Body of pancreas (tissue), 4 donors: Measurements from ENCODE around the gene REV1. TPM values are rescaled to one million over a fixed set of nuclear protein-coding genes. Genes with fewer than 3 reads are reported as not detected.
"Not testable (repeated sequence)": the region's sequence is repeated elsewhere in the genome, so short reads cannot be mapped to it uniquely, and the experiment has no call there.

Source experiments
- ATAC-seq: fragments of 150-250 bp; one replicate; pipeline ENCODE4 v1.9.1; 2016
- DNase-seq, 4 donors: peaks; one replicate each; pipeline ENCODE4 v3.0.0-alpha.2; 2019
- H3K27ac ChIP-seq, 4 donors: fragments of 200-600 bp; sonication (generic); 1 replicate in 3 of 4; 2 replicates in 1 of 4; pipeline versions ENCODE4 v1.5.1 to v1.6.1; 2016 to 2019; ENCODE audit warnings: mild to moderate bottlenecking in 1 of 4, mixed read lengths in 1 of 4, moderate library complexity in 1 of 4
- H3K27me3 ChIP-seq, 2 donors: fragments of 200-600 bp; sonication (generic); one replicate each; pipeline ENCODE4 v1.6.0; 2016; ENCODE audit warnings: mild to moderate bottlenecking in 1 of 2
- H3K36me3 ChIP-seq, 2 donors: fragments of 200-600 bp; sonication (generic); replicated peaks in 1 of 2; 2 replicates each; pipeline ENCODE4 v1.5.1; 2016; ENCODE audit warnings: low read depth in 2 of 2; ENCODE audit not compliant: insufficient read depth in 1 of 2
- H3K4me1 ChIP-seq: fragments of 200-600 bp; sonication (generic); one replicate; pipeline ENCODE4 v1.6.0; 2016
- H3K4me3 ChIP-seq, 2 donors: fragments of 200-600 bp; sonication (generic); 1 replicate in 1 of 2; 2 replicates in 1 of 2; pipeline ENCODE4 v1.5.1; 2016 to 2019
- H3K9me3 ChIP-seq, 3 donors: fragments of 200-600 bp; sonication (generic); 1 replicate in 2 of 3; 2 replicates in 1 of 3; pipeline ENCODE4 v1.5.1; 2016
- POLR2A ChIP-seq, 3 donors: fragments of 450-650 bp; IDR thresholded peaks; one replicate each; pipeline ENCODE4 v1.6.1; 2016; ENCODE audit warnings: antibody characterized with exemption in 3 of 3, mild to moderate bottlenecking in 2 of 3
- WGBS, 2 donors: methylation state at CpG; one replicate each; pipeline ENCODE4 v1.1.5; 2017; 5-methylcytosine and 5-hydroxymethylcytosine counted together
- intact Hi-C: fragments of 100-400 bp; cut with DNase I; formaldehyde crosslinking; loops from one replicate; pipeline ENCODE4 v1.15.1; 2023
- total RNA-seq, 2 donors: library from RNA; depleted of rRNA; stranded (reverse); fragments of >200 nt; gene quantifications; one replicate each; pipeline ENCODE4 v1.1.0, GENCODE V29; 2016
- TF ChIP-seq, protein P1 (sequence below), 7 experiments: fragments of 450-650 bp in 4 of 7; fragments of 200-600 bp in 3 of 7; sonication (generic) in 3 of 7; IDR thresholded peaks; one replicate each; pipeline ENCODE4 v1.5.1; 2016 to 2019; ENCODE audit warnings: antibody characterized with exemption in 7 of 7

The REV1 gene
- total RNA-seq, 2 donors from 2014 or later = 27.0 to 51.1 TPM

DNA sequence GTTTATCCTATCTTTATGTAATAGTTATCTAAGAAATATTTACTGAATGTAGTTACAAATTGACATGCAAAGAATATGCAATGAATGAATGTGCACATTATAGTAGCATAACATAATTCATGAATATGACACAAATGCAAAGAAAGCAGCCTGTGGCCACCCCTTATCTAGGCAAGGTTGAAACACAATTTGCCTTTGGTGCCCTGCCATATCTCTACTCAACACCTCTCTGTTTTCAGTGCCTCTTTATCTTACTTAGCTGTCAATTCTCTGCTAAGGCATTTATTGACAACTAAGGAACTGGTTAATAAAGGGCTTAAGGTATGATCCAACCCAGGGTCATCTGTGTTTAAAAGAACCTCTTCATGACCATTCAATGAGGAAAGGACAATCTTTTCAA, 18.9 kb downstream of the REV1 start:
- ATAC-seq (no peak), DNase-seq (no peak)
- intact Hi-C loops = no loop called here
- H3K27me3 ChIP-seq = no peaks in the 10 kb centered on the region
- TF ChIP-seq POLR2A (IDR thresholded peaks at IDR 0.05) = no peak
- TF ChIP-seq, protein P1, sequence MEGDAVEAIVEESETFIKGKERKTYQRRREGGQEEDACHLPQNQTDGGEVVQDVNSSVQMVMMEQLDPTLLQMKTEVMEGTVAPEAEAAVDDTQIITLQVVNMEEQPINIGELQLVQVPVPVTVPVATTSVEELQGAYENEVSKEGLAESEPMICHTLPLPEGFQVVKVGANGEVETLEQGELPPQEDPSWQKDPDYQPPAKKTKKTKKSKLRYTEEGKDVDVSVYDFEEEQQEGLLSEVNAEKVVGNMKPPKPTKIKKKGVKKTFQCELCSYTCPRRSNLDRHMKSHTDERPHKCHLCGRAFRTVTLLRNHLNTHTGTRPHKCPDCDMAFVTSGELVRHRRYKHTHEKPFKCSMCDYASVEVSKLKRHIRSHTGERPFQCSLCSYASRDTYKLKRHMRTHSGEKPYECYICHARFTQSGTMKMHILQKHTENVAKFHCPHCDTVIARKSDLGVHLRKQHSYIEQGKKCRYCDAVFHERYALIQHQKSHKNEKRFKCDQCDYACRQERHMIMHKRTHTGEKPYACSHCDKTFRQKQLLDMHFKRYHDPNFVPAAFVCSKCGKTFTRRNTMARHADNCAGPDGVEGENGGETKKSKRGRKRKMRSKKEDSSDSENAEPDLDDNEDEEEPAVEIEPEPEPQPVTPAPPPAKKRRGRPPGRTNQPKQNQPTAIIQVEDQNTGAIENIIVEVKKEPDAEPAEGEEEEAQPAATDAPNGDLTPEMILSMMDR (IDR thresholded peaks at IDR 0.05) = no peak
- peaks cover 59% of the 10 kb centered on the region for H3K4me1 ChIP-seq
- no peaks in the 10 kb centered on the region for H3K9me3 ChIP-seq
- no peak overlapping the region for H3K27ac ChIP-seq
- H3K4me3 ChIP-seq = no peak overlapping the region
- no peaks in the 10 kb centered on the region for H3K36me3 ChIP-seq

DNA sequence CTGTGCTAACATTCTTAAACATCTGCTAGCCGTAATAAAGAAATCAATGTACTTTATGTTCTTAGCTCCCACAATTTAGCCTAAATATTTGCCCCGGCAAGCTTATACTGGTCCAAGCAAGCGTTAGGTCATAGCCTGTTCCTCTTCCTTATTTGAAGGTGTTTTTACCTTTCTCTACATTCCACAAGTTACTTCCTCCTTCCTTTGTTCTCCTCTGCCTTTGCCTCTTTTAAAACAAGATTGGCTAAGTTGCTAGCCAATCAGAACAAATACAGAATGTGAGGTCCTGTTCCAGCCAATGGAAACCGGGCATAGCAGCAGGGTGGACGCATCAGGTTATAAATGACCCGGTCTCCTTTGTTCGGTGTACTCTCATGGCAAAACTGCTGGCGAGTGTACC, 19.4 kb downstream of the REV1 start:
- ATAC-seq, DNase-seq, H3K36me3 ChIP-seq, H3K9me3 ChIP-seq, intact Hi-C loops, H3K4me3 ChIP-seq, H3K27me3 ChIP-seq, H3K27ac ChIP-seq: not testable (repeated sequence)
- H3K4me1 ChIP-seq = peaks cover 55% of the 10 kb centered on the region
- WGBS, 2 donors = 93 to 98% methylated on average over 8 of the region's 8 CpGs

DNA sequence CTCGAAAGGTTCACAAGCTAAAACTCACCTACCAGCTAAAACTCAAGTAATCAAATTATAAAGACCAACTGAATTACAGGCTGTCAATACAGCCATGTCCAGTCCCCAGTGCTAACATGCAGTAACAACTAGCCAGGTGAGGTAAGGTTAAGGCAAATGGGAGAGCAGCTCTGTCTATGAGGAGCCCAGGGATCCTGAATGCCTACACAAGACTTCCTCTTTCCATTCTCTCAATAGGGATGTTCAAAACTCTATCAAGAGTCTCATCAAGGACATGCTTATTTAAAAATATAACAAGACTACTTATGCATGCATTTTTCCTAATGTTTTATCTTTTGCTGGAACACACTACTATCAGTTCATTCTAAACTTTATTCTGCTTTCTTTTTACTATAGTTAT, 20.4 kb downstream of the REV1 start:
- no peak for TF ChIP-seq POLR2A (IDR thresholded peaks at IDR 0.05)
- TF ChIP-seq, protein P1 (IDR thresholded peaks at IDR 0.05) = no peak
- H3K27ac ChIP-seq = no peak overlapping the region
- H3K9me3 ChIP-seq = peaks cover 0 to 3% (median 0%) of the 10 kb centered on the region in 3 donors
- no peak for ATAC-seq
- H3K4me1 ChIP-seq = peaks cover 45% of the 10 kb centered on the region
- no peak overlapping the region for H3K4me3 ChIP-seq
- H3K36me3 ChIP-seq = no peaks in the 10 kb centered on the region
- intact Hi-C loops = no loop called here
- no peaks in the 10 kb centered on the region for H3K27me3 ChIP-seq
- 87 to 94% methylated on average over 1 of the region's 1 CpG for WGBS, 2 donors
- DNase-seq = no peak

DNA sequence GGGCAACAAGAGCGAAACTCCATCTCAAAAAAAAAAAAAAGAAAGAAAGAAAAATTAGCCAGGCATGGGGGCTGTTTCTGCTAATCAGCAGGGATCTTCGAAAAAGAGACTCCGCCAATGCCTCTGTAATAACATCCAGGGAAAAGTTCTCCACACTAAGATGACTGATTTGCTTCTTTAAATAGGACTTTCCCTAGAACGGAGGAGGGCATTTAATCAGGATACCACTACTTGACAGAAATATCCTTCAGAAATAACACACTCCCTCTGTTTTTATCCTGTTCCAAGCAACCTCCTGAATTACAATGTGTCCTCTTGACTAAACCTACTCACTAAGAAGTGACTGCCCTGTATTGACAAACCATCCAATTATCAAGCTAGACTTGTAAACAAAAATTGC, 21.7 kb downstream of the REV1 start:
- 71 to 77% methylated on average over 4 of the region's 4 CpGs for WGBS, 2 donors

DNA sequence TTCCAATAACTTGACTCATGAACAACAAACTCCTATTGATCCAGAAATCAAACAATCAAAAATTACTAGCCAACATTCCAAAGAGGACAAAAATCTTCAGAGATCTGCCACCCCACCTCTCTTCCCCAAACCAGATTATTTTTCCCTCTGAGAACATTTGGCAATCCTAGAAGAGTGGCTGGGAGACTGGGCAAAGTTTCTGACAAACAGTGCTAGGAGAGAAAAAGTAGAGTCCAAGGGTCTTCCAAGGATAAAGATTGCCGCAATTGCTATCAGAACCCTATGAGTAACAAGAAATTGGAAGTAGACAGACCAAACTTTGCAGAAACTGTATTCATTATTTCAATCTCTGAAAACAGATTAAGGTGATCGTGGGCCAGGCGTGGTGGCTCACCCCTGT, 22.4 kb downstream of the REV1 start:
- no peak for ATAC-seq
- Histone ChIP-seq H3K4me3 (no peak overlapping the region), H3K4me1 (peaks cover 36% of the 10 kb centered on the region), H3K9me3 (peaks cover 0 to 3% (median 0%) of the 10 kb centered on the region in 3 donors), H3K36me3 (no peaks in the 10 kb centered on the region), H3K27ac (no peak overlapping the region), H3K27me3 (no peaks in the 10 kb centered on the region)
- WGBS, 2 donors = 92 to 97% methylated on average over 3 of the region's 3 CpGs
- TF ChIP-seq, protein P1 (IDR thresholded peaks at IDR 0.05) = no peak
- TF ChIP-seq POLR2A (IDR thresholded peaks at IDR 0.05) = no peak
- intact Hi-C loops = no loop called here
- DNase-seq = no peak

More for the DNA sequence above, 21.7 kb downstream of the REV1 start:
- DNase-seq = no peak
- no peak overlapping the region for H3K27ac ChIP-seq
- H3K27me3 ChIP-seq = no peaks in the 10 kb centered on the region
- intact Hi-C loops = no loop called here
- no peaks in the 10 kb centered on the region for H3K36me3 ChIP-seq
- H3K4me1 ChIP-seq = peaks cover 42% of the 10 kb centered on the region
- H3K4me3 ChIP-seq = no peak overlapping the region
- peaks cover 0 to 3% (median 0%) of the 10 kb centered on the region in 3 donors for H3K9me3 ChIP-seq
- ATAC-seq = no peak
- no peak for TF ChIP-seq POLR2A (IDR thresholded peaks at IDR 0.05)
- TF ChIP-seq, protein P1 (IDR thresholded peaks at IDR 0.05) = no peak
